Activated CD4-positive, alpha-beta T cell treated with anti-CD3 and anti-CD28 coated beads, Interleukin-2, amount 50 U/mL, for 1 hour (primary cell): ENCODE results near the gene METTL25B.

Experiments used
- DNase-seq: peaks from one replicate; pipeline ENCODE4 v3.0.0-alpha.2; 2020

Gene METTL25B

DNA sequence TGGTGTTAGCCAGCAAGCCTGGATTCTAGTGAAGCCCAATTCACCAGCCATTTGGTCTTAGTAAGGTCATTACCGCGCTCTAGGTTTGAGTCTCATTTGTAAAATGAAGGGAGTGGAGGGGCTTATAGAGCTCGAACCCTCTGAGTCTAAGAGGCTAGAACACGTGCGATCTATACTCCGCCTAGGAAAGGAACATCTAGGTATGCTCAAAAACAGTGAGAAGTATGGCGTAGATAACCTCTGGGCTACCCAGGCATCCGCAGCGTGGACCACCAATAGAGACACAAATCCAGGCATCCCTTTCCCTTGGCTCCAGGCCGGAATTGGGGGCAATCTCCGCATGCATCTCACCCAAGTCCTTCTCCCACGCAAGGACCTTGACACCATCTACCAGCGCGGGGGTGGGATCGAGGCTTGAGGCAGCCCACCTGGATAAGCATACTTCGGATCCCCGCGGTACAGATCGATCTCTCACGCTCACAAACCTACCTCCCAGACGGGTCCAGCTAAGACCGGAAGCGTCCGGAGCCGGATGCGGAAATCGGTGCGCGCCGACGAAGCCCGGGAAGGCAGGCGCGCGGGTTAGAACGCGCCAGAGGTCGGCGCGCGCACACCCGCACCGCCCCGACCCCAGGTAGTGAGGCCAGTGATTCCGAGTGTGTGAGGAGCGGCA is at the start of gene METTL25B:
Gene METTL25B (plus strand): TSS at position 544 of the 673 bp plus-strand sequence. CDS start 636 bp downstream, outside the sequence.
- peak; percentile 61 for DNase-seq

DNA sequence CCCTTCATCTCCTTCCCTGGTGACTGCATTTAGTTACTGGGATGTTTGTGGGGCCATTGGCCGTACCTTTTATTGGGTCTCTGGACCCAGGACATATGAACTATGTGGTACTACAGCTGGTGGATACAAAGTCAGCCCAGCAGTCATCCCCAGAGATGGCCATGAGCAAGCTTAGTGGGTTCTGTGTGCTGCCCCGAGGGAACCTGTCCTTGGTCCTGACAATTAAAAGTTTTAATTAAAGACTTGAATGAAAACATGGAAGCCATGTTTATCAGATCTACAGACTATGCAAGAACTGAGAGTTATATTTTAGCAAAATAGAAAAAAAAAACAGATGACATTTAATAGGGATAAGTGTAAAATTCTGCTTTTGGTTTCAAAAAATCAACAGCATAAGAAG is 48.2 kb upstream of the METTL25B start:
- DNase-seq, result no peak

- no peak for DNase-seq
Measured at GRCh38 chr1:156681196-156681960, 46.9 kb upstream of the METTL25B start.

DNA sequence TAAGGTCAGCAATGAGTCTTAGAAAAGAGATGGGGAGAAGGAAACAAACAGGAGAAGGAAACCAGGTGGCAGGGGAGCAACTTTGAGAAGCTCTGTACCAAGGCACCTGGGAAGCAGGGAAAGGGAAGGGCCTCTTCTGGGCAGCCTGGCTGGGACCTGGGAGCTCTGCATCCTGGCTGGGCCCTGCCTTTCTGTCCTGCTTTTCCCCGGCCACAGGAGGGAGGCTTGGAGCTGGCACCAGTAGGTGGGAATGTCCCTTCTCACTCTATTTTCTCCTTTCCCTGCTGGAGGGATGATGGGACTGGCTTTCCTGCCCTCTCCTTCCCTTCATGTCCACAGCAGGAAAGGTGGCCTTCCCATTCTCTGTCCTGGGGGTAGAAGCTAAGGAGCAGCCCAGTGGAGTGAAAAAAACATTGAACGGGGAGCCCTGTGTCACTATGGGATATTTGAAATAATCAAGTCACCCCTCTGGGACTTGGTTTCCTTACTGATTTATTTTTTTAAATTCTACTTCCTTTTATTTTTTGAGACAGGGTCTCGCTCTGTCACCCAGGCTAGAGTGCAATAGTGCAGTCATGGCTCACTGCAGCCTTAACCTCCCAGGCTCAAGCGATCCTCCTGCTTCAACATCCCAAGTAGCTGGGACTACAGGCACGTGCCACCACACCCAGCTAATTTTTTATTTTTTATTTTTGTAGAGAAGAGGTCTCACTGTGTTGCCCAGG is 45.9 kb upstream of the METTL25B start:
- DNase-seq, result no peak

GRCh38 chr1:156684227-156684782 is 44.0 kb upstream of the METTL25B start:
- DNase-seq, result no peak

- DNase-seq, result peak; percentile 73
Measured at GRCh38 chr1:156689035-156689952, 39.0 kb upstream of the METTL25B start.

- no peak for DNase-seq
Measured at GRCh38 chr1:156689953-156690674, 38.2 kb upstream of the METTL25B start.

GRCh38 chr1:156690675-156691036 is 37.6 kb upstream of the METTL25B start:
- DNase-seq, result no peak

DNA sequence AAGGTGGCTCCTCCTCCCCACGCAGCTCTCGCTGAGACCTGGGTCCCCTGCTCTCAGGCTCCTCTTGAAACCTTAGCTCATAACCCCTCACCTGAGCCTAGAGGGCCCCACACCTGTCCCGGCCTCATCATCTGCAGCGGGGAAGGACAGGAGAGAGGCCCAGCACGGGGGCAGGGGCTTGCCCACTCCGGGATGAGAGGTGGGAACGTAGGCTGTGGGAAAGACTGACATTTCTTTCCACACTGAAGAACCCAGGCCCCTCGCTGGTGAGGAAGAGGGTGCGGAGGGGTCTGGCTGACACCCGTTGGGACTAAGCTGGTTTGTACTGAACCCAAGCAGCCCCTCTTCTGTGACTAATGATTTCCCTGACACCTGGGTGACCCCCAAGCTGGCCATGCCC is 37.1 kb upstream of the METTL25B start:
- no peak for DNase-seq

DNA sequence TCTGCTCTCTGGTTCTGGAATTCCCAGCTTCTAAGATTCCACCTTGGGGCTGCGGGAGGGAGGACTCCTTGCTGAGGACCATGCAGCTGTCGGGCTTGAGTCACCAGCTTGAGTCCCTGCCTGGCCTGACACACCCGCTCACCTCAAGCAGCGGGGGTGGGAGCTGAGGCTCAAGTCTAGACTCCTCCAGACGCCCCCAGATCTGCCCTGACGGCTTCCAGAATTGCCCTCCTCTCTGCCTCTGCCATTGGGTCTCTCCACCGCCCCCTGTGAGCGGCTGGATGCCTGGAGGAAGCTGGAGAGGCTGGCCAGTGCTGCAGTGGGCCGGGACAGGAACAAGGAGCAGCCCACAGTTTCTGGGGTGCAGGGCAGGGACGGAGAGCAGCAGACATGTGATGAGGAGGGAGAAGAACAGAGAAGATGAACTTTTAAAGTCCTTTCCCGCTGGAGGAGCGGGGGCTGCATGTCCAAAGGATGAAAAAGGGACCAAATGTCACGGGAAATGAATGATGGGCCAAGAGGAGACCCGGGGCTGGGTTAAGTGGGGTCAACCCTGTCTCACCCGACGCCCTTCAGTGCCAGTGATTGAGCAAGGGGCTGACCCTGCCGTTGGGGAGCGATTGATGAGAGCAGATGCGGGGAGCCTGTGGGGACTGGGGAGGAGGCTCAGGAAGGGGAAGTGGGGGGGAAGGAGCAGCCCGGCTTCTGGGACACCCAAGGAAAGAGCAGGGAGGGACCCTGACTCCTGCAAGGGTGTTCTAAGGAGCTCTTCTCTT is 36.4 kb upstream of the METTL25B start:
- no peak for DNase-seq

GRCh38 chr1:156692441-156692924 is 35.8 kb upstream of the METTL25B start:
- no peak for DNase-seq

GRCh38 chr1:156692925-156693847 is 35.1 kb upstream of the METTL25B start:
- DNase-seq, result no peak

DNA sequence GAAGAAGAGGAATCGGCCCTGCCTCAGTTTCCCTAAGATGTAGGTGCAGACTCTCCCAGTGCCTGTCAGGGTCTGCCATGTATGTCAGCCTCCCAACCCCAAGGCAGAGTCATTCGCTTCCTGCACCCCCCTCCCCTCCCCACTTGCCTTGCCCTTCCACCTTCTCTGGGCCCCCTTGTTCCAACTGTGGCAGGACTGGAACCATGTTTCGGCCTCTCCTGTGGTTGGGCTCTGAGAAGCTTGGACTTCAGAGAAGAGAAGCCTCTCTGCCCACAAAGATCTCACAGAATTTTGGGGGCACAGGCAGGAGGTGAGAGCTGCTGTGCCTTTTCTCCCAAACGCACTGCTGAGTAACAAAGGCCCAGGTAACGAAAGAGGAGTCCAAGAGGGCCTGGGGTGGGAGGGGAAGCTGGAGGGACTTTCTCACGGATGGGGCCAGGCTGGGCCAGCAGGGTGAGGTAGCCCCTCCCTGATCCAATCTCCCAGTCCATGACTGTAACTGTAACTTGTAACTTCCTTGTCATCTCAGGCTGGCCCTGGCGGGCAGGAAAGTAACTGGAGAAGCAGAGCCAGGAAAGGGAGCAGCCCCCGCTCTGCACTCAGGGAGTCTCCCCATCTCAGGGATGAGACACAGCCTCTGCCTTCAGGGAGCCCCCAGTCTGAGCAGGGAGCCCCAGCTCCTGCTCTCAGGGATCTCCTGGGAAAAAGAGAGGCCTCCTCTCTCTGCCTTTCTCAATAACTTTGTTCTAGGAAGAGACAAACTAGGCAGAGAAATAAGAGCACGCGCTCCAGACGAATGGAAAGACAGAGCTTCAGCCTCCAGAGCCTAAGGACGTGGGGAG is 34.2 kb upstream of the METTL25B start:
- no peak for DNase-seq

GRCh38 chr1:156694690-156694962 is 33.6 kb upstream of the METTL25B start:
- no peak for DNase-seq

DNA sequence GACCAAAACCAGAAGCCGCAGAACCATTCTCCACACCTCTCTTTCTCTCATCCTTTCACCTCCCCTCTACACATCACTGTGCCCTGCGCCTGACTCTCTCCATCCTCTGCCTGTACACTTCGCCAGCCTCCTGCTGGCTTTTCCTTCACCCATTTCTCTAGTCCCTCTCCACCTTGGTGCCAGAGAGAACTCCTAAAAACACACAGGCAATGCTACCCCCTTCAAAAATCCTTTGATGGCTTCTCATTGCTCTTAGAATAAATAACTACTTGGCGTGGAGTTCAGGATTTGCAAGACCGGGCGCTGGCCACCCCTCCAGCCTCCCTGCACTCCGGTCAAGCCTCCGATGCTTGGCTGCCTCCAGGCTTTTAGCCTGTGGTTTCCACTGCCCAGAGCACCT is 31.5 kb upstream of the METTL25B start:
- DNase-seq, result no peak

DNA sequence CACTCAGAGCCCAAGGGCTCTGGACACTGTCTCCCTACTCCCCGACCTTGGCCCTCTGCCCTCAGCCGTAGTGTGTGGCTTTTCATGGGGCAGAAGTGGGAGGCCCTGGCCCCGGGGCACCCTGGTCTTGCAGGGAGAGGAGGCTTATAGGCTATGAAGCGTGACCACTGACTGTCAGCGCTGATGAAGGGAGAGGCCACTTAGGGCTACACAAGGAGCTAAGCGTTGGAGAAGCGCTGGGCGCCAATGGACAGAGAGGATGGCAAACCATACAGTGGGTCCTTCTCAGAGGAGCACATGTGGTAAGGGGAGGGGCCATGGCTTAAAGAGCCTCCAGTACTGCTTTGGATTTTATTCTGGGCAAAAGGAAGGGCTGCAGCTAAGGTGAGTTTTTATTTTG is 30.8 kb upstream of the METTL25B start:
- DNase-seq, result no peak

- DNase-seq, result no peak
Measured at GRCh38 chr1:156698995-156699394, 29.3 kb upstream of the METTL25B start.

DNA sequence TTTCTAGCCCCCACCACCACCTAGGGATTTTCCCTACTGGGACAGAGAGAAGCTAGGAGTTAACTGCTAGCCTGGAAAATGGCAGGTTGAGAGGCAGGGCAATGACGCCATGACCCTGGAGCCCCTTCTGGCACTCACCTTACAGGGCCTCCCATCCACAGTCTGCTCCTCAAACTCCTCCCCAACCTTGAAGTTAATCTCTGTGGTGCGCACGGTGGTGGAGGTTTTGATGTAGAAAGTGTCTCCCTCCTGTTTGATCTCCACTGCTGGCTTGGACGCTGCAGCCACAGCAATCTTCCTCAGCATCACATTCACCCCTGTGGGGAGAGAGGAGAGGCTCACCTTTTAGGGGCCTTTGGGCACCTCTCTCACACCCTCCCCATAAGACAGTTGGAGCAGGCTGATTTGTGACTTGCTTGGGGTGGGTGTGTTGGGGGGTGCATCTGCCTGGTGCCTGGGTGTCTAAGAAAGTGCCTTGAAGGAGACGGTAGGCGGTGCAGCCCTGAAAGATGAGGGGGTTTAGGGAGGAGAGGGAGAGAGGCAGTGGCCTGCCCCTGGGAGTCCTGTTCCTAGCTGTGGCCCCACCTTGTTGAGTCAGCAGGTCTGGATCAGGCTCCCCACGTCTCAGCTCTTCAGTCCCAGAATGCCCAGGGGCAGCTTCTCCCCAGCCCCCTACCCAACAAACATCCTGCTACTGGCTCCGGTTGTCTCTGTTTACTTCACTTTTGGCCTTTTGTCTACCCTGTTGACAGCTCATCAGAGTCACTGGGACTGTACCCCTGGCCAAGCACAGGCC is 27.3 kb upstream of the METTL25B start:
- DNase-seq, result no peak
